ENCODE results near the gene CAMTA1. TPM values are rescaled to one million over a fixed set of nuclear protein-coding genes. Genes with fewer than 3 reads are reported as not detected.
"Not testable (repeated sequence)": the region's sequence is repeated elsewhere in the genome, so short reads cannot be mapped to it uniquely, and the experiment has no call there.

Gene CAMTA1
- total RNA-seq, 1 experiment from 2014 or later, result 219 TPM

DNA sequence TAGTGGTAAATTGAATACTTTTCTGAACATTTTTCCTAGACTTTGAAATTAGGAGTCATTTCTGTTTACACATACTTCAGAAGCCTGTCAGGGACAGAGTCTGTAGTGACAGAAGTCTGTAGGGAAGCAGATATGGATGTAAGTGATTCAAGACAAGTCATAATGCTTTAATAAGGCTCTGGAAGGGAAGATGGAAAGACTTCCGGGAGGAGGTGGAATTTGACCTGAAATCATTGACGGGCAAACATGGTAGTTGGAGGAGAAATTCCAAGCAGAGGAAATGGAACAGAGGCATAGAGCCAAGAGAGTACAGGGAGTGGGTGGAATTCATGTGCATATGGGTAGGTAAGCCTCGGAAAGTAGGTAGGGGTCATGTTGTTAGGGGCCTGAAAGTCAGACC is 22.5 kb downstream of the CAMTA1 start:
- DNase-seq (ENCODE audit: low read depth), result no peak

DNA sequence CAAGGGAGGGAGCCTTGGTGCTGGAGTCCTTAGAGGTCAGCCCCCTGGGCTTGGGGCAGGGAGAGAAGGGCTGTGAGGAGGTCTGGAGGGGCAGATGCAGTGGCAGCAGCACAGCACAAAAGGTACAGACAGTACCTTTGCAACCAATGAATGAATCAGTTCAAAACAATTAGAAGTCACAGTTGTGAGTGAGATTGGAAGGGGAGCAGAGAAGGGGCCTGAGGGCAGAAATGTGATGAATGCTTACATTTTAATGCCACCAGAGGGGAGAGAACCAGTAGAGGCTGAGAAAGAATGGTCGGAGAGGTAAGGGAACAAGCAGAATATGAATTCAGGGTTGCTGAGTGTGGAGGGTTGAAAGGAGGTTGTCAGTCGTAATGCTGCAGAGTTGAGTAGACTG is 24.2 kb downstream of the CAMTA1 start:
- no peak for DNase-seq (ENCODE audit: low read depth)

DNA sequence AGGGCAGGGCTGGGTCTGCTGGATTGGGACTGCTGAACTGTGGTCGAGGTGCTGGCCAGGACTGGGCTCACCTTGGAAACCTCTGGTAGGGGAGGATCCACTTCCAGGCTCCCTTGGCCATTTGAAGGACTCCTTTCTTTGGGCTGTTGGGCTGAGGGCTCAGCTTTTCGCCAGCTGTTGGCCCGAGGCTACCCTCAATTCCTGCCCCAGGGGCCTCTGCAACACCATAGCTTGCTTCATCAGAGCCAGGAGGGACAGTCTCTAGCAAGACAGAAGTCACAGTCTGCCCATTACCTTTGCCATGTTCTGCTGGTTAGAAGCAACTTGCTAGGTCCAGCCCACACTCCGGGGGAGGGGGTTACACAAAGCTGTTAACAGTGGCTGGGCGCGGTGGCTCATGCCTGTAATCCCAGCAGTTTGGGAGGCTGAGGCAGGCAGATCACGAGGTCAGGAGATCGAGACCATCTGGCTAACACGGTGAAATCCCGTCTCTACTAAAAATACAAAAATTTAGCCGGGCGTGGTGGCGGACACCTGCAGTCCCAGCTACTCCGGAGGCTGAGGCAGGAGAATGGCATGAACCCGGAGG is 25.0 kb downstream of the CAMTA1 start:
- not testable (repeated sequence) for DNase-seq (ENCODE audit: low read depth)

DNA sequence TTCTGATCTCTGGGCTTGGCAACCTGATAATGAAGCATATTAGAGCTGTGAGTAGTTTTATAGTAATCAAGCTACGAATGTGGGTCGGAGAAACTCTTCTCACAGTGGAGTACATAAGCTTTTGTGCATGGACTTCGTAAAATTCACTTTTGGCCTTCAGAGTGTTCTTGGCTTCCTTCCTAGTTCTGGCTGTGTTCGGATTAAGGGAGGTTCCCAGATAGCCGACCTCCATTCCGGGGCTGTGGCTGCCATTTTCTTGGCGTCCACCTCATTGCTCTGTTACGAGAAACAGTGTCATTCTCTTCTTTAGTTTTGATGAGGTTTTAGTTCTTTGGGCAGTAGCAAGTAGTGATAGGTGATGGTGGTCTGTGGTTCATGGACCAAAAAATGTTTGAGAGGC is 26.3 kb downstream of the CAMTA1 start:
- no peak for DNase-seq (ENCODE audit: low read depth)

DNA sequence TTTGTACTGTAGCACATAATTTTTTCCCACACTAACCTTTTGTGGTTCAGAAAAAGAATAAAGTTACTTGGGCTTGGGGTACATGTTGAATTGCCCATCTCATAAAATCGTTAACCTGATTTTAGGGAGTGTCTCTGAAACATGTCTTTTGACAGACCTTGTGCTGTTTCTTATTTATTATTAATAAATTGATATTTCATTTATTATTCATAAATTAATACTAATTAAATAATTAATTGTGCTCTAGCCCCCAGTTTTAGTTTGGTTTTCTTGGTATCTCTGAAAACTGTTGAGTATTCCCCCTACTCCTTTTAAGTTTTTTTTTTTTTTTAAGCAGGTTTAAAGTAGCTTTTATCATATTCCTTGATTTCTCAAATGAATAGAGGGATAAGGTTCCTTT is 27.9 kb downstream of the CAMTA1 start:
- no peak for DNase-seq (ENCODE audit: low read depth)

DNA sequence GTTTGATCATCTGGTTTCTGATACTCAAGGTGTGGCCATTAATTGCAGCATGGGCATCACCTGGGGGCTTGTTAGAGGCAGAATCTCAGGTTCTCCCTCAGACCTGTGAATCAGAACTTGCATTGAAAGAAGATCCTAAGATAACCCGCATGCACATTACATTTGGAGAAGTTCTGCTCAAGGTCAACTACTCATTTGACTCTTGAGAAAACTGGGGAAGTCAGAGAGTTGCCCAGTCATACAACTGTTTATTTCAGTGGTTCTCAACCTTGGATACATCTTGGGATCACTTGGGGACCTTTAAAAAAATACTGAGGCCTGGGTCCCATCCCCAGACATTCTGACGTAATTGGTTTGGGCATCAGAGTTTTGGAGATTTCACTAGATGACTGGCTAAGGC is 30.5 kb downstream of the CAMTA1 start:
- no peak for DNase-seq (ENCODE audit: low read depth)

DNA sequence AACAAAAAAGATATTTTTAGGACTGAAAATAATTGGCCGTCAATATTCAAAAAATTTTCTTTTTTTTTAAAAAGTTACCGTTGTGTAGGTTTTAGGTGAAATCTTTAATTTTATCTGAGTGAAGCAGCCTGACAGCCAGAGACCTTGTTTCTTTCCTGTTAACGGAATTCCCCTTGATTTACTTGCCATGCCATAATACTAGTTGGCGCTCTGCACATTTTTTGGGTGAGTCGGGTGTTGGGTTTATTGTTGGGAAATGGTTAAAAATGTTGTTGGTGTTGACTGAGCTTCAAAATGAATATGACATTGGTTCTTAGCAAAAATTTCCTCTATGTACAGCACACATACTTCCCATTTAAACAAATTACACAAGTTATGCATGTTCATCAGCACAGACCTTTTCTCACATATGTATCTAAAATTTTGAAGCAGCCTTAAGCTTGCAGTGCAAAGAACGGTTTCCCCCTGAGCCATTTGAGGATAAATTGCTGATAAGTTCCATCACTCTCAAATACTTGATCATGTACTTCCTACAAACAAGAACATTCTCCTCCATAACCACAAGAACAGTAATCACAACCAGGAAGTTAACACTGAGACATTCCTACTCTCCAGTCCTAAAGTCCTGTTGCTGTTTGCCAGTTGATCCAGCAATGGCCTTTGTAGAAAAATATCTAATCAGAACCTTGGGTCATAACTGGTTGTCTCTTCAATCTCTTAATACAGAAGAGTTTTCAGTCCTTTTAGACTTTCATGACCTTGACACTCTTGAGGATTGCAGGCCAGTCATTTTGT is 34.2 kb downstream of the CAMTA1 start:
- peak; percentile 33 for DNase-seq (ENCODE audit: low read depth)

DNA sequence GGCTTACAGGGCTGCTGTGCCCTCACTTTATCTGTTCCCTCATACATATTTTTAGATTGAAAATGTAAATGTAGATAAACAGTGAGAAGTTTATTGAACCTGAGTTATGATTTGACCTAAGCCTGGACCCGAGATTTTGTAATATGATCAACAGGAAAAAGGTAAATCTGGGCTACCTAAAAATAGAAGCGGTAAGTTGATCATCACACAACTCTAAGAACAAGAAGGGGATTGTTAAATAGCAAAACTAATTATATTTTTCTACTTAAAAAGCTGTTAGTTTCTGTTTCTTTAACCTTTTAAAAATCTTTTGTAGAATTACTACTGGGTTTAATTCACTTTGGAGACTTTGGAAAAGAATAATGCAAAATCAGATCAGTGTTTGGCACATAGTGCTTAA is 35.6 kb downstream of the CAMTA1 start:
- DNase-seq (ENCODE audit: low read depth), result no peak

DNA sequence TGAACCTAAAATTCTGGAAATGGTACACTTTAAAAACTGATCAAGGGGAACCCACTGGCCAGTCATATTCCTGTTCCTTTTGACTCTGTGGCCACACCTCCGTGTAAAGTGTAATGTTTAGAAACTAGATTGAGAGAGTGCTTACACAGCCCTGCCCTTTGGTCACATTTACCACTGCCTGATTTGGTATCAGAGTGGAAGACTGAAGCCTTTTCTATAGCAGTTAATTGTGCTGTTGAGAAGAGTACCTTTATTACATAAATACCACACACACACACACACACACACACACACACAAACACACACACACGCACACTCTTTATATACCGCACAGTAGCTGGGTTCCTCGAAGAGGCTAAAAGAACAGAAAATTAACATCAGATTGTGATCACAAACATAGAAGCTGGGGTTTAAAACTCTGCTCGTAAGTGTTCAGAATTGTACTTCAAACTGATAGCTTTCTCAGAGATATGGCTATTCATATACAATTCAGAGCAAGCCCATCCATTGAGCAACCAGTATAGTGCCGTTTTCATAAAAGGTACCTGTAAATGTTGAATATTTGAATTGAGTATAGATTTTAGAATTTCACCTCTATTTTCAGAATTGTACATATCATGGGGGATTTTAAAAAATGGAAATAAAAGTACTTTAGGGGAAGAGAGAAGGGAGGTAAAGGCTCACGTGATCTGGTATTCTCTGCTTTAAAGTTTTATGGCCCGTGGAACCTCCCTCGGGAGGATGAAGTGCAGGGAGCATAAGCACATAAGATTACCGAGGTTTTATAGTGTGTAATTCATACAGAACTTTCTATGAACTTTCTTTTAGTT is 37.5 kb downstream of the CAMTA1 start:
- DNase-seq (ENCODE audit: low read depth), result no peak

DNA sequence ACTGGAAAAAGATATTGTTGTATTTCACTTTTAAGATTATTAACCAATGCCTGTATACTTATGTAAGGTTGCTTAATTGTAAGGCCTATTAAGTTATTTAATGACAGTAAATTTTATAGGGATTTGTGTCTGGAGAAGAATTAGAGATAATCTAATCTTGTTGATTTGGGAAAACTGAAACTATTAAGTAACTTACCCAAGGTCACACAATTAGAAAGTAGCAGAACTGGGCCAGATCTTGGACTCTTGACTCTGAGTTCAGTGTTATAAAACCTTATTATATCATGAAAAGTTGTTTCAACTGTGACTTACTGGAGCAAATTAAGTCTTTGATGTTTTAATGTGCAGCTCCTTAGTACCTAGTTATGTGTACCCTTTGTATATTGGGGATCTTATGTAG is 38.5 kb downstream of the CAMTA1 start:
- no peak for DNase-seq (ENCODE audit: low read depth)

DNA sequence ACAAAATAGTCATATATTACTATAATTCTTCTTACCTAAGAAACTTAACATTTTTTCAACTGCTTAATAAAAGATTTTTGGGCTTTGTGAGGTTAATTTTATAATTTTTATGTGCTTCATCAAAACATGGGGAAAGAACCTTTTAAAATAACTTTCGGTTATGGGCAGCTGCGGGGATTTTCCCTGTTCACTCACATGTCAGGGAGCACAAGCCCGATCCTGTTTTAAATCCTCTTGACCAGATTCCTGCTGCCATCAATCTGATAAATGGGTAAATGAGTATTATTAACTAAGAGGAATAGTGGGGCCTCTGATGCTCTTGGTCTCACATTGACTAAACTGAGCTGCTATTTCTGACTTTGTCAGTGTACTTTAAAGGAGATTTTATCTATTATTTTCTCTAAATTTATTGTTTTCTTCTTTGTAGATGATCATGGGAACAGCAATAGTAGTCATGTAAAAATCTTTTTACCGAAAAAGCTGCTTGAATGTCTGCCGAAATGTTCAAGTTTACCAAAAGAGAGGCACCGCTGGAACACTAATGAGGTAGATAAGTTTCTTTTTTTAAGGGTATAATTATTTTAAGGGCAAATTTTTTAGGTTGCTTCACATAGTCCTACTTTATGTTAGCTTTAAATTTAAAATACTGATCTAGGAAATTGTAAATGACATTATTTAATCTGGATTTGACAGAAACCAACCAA is 39.6 kb downstream of the CAMTA1 start:
- DNase-seq (ENCODE audit: low read depth), result no peak

DNA sequence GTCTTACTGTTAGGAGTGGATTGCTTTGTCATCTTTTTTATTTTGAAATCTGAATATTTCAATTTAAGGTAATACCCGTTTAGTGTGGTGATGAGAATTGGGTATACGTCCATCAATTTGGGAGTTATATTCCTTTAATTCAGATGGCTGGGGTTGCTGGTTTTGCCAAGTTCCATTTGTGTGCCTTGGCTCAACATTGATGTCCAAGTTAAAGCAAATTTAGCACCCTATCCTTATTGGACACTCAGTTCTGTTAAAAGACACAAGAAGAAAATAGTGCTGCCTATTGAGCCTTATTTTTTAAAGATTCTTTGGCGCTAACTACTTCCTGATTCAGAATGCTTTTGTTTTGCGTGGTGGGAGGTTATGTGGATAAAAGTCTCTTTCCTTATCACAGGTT is 40.6 kb downstream of the CAMTA1 start:
- DNase-seq (ENCODE audit: low read depth), result no peak

DNA sequence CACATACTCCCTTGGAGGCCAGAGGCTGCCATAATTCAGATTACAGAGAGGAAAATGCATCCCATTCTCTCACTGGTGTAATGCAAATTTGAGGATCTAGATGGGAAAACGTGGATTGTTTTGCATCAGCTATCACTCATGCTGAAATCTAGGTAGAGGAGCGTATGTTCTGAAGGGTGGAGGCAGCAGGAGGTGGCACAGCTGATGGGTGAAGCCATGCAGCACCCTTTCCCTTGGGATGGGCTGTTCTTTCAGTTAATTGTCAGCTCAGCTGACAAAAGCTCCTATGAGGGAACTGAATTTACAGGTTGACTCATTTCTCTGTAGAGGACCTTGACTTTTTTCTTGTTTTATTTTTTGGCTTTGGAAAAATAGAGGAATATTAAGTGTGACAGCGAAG is 41.8 kb downstream of the CAMTA1 start:
- DNase-seq (ENCODE audit: low read depth), result no peak

DNA sequence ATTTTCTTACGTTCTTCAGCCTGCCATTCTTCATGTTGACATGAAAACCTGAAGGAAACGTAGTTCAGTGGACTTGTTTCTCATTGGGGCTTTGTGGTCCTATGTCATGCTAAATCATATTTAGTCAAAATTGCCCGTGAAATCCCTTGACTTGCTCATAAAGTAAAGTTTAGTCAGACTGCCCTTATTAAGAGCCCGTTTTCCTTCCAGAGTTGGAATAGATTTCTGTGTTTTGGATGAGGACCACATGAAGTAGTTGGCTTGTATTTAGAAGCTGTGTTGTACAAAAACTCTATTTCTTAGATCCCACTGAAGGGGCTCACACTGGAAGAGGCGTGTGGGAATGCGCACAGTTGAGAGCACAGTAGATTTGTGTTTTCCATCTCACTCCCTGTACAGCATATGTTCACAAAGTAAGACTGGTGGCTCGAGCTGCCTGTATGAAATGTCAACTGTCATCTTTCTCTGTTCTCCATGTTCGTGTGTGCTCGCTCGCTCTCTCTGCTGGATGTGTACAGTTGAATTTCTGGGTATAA is 42.4 kb downstream of the CAMTA1 start:
- DNase-seq (ENCODE audit: low read depth), result no peak

DNA sequence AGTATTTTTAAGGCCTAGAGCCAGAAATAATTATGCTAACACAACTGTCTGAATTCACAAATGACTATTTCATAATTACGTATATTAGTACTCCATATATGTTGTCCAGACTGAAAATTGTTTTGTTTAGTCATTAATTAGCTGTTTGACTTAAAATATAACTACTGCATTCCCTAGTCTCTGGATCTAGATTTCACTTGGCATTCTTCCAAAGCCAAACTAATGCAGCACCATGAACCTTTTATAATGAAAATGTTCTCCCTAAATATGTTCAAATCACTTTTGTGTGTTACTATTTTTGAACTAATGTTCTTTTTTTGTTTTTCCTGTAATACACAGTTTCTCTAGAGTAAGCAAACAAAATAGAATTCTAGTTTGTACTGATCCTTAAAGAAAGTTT is 46.1 kb downstream of the CAMTA1 start:
- no peak for DNase-seq (ENCODE audit: low read depth)

DNA sequence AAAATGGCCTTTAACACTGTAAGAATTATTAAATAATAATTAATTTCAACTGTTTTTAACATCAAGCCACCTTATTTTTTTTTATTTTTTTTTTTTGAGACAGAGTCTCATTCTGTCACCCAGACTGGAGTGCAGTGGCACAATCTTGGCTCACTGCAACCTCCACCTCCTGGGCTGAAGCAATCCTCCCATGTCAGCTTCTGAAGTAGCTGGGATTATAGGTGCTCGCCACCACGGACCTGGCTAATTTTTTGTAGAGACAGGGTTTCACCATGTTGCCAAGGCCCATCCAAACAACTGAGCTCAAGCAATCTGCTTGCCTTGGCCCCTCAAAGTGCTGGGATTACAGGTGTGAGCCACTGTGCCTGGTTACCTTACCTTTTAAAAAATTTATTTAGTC is 46.8 kb downstream of the CAMTA1 start:
- DNase-seq (ENCODE audit: low read depth), result not testable (repeated sequence)

DNA sequence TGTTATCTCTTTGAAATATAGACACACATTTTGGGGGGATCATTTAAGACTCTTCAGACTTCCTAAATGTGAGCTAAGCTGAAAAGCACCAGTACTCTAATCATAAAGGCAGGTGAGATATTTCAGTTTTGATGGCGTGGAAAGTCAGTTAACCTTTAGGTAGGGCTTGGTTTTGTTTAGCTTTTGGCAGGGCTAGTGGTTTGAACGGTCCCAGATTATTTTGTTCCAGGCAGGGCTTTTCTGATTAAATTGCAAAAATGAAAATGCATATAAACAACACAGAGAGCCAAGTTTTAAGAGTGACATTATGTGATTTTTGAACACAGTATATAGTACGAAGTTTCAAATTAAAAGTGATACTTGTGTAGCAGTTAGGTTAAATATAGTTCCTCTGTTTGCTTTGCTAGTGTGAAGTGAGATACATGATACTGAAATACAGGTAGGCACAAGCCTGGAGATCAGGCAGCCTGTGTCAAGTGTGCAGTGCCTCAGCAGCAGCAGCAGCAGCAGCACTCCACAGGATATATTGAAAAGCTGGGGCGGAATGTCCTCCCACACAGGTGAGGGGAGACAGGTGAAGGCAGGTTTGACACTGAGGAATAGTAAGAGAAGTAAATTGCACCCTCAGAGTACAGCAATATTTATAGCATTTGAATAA is 47.4 kb downstream of the CAMTA1 start:
- DNase-seq (ENCODE audit: low read depth), result no peak

DNA sequence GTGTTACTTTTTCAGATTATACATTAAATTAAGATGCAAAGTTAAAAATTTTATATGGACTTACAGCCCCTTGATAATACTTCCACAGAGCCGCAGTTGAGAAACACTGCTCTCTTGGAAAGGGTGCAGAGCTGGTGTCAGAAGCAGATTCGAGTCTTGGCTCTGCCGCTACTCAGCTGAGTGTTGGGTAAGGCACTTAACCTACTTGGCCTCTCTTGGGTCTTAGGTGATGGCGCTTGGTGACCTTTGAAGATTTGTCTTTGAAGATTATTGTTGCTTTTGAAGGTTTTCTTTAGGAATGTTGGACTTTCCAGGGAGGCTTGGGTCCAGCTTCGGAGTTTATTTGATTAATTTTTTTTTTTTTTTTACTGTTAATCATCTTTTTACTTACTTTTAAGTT is 48.5 kb downstream of the CAMTA1 start:
- DNase-seq (ENCODE audit: low read depth), result no peak

DNA sequence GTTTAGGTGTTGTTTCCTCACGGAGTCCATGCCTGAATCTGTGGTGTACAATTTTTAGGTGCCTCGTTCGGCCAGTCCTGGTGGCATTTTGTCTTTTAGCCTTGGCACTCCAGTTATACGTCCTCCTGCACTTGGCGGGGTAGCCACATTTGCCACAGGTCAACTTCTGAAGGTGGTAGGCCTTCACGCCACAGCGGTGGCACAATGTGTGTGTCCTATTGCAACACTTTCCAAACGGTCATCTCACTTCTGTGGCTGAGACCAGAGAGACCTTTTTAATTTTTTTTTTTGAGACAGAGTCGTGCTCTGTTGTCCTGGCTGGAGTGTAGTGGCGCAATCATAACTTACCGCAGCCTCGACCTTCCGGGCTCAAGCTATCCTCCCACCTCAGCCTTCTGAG is 49.1 kb downstream of the CAMTA1 start:
- no peak for DNase-seq (ENCODE audit: low read depth)

DNA sequence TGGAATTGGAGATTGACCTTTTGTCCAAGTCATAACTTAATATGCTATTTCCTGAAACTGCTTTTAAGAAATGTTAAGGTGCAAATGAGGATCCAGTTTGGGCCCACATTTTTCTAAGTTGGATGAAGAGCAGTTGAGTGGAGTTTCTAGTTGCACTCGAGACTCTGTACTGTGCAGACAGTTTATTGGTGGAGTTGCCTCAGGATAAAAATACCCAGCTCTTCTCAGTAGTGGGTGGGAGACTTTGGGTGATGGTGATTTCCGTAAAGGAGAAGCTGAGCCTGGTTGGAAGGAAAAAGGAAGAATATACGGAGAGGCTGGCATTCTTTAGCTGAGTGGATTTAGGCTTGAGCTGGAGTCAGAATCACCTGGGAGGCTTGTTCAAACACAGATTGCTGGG is 49.9 kb downstream of the CAMTA1 start:
- DNase-seq (ENCODE audit: low read depth), result no peak

DNA sequence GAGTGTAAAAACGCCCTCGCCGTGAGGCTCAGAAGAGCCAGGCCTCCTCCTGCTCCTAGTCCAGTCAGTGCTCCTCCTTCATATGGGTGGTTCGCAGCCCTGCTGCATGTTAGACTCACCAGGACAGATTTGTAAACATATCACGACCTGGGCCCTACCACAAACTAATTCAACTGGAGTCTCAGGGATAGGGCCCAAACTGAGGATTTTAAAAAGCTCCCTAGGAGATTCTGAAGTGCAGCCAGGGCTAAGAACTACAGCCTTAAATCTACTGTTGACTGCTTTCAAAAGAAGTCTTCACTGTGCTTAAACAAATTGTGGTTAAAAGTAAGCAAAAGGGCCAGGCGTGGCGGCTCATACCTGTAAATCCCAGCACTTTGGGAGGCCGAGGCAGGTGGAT is 57.0 kb downstream of the CAMTA1 start:
- DNase-seq (ENCODE audit: low read depth), result no peak
